Ureter (tissue), 1 donor: ENCODE measurements around the gene EPB41L4B. TPM values are rescaled to one million over a fixed set of nuclear protein-coding genes. Genes with fewer than 3 reads are reported as not detected.
"Not testable (repeated sequence)": the region's sequence is repeated elsewhere in the genome, so short reads cannot be mapped to it uniquely, and the experiment has no call there.

Experiments
- DNase-seq: peaks from one replicate; pipeline ENCODE4 v3.0.0-alpha.2; 2020; ENCODE audit warnings: low spot score
- total RNA-seq: library from RNA; stranded (reverse); gene quantifications from one replicate; pipeline ENCODE4 v1.2.4, GENCODE V29; 2023
- donor health status: DM: yes; HTN: yes; CAD: no.

EPB41L4B gene
- total RNA-seq, 1 donor from 2014 or later = 15.9 TPM

DNA sequence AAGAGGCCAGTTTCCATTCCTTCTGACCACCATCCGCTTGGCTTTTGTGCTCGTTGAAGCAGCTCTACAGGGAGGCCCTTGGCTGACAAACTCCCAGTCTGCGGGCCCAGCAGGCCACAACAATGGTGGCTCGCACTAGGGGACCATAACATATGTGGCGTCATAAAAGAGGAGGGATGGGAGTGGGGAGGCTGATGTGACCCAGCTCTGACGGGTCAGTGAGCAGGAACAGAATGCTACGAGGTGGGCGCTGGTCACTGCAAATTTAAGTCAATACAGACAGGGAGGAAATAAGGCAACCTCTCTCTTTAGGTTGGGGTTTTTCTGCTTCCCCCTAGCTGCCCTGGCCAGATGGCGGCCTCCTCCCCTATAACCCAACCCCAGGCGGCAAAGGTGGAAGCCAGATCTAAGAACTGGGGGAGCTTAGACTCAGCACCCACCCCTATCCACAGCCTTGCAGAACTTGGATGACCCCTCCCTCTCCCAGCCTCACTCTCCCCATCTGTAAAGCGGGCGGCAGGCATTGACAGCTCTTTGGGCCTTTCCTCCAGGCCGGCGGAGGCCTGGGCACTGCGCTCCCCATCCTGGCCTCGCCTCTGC, 154.6 kb downstream of the EPB41L4B start:
- no peak for DNase-seq

- DNase-seq = no peak
Observed at GRCh38 chr9:109164042-109164441, 156.8 kb downstream of the EPB41L4B start.

DNA sequence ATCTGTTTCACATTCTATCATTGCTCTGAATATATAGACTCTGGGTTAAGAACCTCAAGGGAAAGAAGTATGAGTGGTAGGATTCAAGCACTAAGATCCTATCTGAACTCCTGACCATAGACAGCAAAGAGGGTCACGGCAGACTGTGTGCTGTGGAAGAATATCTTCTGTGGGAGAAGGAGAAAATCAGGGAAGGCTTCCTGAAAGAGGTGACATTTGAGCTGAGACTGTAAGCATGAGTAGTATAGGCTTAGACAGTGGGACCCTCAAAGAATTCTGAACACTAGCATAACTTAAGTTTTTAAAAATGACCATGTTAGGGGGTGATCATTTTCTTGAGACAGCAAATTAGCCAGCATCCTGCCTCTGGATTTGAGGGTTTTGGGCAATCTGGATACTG, 157.7 kb downstream of the EPB41L4B start:
- no peak for DNase-seq

DNA sequence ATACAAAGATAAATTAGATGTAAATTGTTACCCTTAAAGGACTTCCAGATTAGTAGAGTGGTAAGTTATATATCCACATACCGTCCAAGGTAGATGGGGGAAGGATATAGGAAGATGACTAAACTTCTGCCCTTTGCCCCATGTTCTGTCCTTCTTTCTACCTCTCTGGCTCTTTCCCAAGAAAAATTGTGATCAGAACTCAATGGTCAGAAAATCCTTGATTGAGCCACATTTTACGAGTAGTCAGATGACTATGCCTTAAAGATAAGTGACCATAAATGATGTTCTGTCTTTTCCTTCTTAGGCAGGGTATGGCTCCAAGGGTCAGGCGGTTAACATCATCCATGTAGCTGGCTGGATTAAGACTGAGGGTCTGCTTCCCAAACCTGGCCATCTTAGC, 158.2 kb downstream of the EPB41L4B start:
- DNase-seq = no peak

GRCh38 chr9:109161471-109161870, 159.4 kb downstream of the EPB41L4B start:
- DNase-seq = no peak

GRCh38 chr9:109159583-109159982, 161.3 kb downstream of the EPB41L4B start:
- DNase-seq = no peak

DNA sequence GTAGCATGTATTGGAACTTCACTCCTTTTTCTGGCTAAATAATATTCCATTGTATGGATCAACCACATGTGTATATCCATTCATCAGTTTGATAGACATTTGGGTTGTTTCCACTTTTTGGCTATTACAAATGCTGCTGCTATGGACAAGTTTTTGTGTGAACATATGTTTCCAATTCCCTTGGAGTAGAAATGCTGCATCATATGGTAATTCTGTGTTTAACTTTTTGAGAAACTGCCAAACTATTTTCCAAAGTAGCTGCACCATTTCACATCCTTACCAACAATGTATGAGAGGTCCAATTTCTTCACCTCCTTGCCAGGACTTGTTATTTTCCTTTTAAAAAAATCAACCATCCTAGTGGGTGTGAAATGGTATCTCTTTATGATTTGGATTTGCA, 162.2 kb downstream of the EPB41L4B start:
- DNase-seq = no peak

DNA sequence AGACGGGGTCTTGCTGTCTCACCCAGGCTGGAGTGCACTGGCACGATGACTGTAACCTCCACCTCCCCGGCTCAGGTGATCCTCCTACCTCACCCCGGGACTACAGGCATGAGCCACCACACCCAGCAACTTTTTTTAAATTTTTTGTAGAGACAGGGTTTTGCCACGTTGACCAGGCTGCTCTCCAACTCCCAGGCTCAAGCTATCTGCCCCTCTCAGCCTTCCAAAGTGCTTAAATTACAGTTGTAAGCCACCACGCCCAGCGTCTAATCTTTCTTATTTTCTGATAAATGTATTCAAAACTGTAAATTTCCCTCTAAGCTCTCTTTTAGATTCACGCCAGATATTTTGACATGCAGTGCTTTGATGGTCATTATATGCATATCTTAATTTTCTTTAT, 164.2 kb downstream of the EPB41L4B start:
- DNase-seq = no peak

DNA sequence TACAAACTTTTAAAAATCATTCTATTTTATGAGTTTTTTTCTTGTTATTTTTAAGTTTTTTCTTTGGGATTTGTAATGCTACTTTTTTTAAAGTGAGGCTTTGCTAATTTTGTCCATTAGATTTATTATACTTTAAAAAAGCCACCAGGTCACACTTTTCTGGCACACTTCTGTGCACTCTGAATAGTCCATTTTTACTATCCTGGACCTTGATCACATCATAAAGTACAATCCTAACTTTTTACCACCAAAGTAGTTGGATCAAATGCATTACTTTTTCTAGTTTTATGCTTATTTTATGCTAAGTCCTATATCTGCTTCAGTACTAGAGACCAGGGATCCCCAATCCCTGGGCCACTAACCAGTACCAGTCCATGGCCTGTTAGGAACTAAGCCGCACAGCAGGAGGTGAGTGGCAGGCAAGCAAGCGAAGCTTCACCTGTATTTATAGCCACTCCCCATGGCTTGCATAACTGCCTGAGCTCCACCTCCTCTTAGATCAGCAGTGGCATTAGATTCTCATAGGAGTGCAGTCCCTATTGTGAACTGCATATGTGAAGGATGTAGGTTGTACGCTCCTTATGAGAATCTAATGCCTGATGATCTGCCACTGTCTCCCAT, 169.8 kb downstream of the EPB41L4B start:
- no peak for DNase-seq

- DNase-seq = no peak
Observed at GRCh38 chr9:109149722-109150121, 171.1 kb downstream of the EPB41L4B start.

DNA sequence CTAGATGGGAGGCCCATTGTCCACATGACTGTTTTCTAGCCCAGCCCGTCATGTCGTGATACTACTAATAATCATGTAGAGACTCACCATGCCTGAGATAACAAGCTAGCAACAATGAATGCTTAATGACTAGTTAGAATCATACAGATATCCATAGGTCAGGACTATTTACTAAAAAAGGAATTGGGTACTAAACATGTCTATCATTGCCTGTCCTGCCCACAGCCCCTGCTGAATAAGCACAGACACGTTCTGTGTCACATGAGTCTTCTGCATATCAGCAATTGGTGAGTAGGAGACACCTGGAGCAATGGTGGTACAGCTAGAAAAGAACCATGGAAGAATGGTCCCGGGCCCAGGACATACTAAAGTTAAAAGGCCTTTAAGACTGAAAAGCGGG, 171.8 kb downstream of the EPB41L4B start:
- no peak for DNase-seq

GRCh38 chr9:109145051-109145450, 175.8 kb downstream of the EPB41L4B start:
- DNase-seq = no peak

- DNase-seq = no peak
Observed at GRCh38 chr9:109143881-109144562, 176.8 kb downstream of the EPB41L4B start.

DNA sequence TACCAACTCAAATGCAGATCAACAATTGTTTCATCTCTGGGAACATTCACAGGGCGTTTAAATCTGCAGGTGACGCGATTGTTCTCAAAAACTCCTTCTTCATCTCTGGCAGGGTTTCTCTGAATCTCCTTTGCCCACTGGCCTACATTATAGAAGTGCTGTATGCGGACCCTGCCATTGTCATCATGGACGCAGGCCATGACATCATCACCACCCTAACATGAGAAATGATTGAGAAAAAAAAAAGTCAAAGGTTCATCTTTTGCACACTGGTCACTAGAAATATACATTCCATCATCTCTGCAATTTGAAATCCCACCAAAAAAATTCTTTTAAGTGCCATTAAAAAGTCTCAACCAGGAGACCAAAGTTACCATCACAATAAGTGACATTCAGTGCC, 179.5 kb downstream of the EPB41L4B start:
- no peak for DNase-seq

- no peak for DNase-seq
Observed at GRCh38 chr9:109139851-109140250, 181.0 kb downstream of the EPB41L4B start.

- DNase-seq = no peak
Observed at GRCh38 chr9:109138421-109138820, 182.4 kb downstream of the EPB41L4B start.

GRCh38 chr9:109134167-109134578, 186.7 kb downstream of the EPB41L4B start:
- no peak for DNase-seq

- DNase-seq = no peak
Observed at GRCh38 chr9:109133533-109133932, 187.3 kb downstream of the EPB41L4B start.

- DNase-seq = no peak
Observed at GRCh38 chr9:109132567-109133021, 188.3 kb downstream of the EPB41L4B start.

DNA sequence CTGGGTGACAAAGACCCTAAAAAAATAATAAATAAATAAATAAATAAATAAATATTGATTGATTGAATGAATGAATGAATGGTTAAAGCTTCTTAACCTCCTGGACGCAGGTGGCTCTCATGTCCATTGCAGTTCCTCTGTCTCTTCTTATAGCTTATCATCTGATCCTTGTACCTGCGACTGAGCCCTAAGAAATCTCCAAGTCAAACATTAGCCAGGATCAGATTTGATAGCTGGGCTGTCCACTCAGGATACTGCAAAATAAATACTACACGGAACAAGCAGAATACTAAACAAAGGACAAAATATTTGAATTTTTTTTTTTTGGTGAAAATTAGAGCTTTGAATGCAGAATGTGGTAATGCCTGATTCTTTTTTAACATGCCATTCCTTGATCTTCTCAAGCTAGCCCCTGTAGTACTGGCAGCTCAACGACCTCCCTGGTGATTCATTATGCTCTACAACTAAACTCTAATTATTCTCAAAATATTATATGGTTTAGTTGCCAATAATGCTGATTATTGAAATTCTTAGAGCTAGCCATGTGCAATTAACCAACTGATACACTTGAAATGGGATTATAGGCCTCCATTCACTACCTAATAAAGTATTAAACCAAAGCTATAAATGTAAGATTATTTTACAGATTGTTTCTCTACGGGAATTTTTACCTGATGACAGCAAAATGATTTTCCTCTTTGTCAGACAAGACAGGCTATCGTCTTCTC, 191.2 kb downstream of the EPB41L4B start:
- no peak for DNase-seq

- DNase-seq = not testable (repeated sequence)
Observed at GRCh38 chr9:109126671-109127070, 194.2 kb downstream of the EPB41L4B start.

- DNase-seq = no peak
Observed at GRCh38 chr9:109124121-109124520, 196.7 kb downstream of the EPB41L4B start.
